ENCODE data around the gene CALML4.
"Not testable (repeated sequence)": the region's sequence is repeated elsewhere in the genome, so short reads cannot be mapped to it uniquely, and the experiment has no call there.

The CALML4 gene

DNA sequence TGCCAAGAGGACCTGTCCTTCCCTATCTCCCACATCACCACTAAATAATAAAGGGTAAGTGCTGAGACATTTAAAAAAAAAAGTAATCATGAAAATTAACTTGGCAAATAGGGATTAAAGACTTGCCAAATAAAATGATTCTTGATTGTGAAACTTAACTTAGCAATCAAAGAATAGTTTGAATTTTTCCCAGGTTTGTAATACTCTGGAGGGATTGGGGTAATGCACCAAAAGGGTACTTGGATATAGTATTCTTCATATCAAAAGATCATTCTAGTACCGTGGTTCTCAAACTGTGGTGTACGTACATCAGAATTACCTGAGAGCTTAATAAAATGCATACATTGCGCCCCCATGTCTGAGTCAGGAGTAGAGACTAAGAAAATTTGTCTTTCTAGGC is 28.5 kb downstream of the CALML4 start:
- no peak for DNase-seq (ENCODE audit: low read depth)
- TF ChIP-seq, protein P1, sequence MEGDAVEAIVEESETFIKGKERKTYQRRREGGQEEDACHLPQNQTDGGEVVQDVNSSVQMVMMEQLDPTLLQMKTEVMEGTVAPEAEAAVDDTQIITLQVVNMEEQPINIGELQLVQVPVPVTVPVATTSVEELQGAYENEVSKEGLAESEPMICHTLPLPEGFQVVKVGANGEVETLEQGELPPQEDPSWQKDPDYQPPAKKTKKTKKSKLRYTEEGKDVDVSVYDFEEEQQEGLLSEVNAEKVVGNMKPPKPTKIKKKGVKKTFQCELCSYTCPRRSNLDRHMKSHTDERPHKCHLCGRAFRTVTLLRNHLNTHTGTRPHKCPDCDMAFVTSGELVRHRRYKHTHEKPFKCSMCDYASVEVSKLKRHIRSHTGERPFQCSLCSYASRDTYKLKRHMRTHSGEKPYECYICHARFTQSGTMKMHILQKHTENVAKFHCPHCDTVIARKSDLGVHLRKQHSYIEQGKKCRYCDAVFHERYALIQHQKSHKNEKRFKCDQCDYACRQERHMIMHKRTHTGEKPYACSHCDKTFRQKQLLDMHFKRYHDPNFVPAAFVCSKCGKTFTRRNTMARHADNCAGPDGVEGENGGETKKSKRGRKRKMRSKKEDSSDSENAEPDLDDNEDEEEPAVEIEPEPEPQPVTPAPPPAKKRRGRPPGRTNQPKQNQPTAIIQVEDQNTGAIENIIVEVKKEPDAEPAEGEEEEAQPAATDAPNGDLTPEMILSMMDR (IDR thresholded peaks at IDR 0.05; ENCODE audit: low read depth, low read length, missing control alignments): no peak
- H3K4me3 ChIP-seq (ENCODE audit: low read depth, low read length): no peak overlapping the region

DNA sequence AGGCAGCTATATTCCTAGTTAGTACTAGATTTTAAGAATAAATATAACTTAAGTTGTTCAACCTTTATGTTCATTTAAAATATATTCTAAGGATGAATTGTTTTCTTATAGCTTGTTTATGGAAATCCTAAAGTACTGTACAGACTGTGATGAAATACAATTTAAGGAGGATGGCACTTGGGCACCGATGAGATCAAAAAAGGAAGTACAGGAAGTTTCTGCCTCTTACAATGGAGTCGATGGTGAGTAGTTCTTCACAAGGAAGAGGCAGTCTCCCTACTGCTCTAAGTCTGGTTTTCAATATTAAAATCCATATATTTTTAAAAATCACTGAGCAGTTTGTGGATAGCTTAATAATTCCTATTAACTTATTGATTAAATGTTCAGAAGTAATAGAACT is 29.6 kb downstream of the CALML4 start:
- H3K4me3 ChIP-seq (ENCODE audit: low read depth, low read length): no peak overlapping the region
- no peak for DNase-seq (ENCODE audit: low read depth)
- TF ChIP-seq, protein P1 (IDR thresholded peaks at IDR 0.05; ENCODE audit: low read depth, low read length, missing control alignments): no peak

DNA sequence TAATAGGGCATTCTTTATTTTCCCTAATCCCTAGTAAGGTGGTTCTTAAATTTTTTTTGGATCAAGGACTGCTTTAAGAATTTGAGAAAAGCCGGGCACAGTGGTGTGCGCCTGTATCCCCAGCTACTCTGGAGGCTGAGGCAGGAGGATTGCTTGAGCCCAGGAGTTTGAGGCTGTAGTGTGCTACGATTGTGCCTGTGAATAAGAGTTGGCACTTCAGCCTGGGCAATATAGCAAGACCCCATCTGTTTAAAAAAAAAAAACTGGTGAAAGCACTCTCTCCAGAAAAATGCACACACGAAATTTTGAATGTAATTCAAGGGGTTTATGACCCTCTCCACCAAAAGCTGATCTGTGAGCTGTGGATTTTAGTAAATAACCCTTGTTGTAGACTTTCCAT is 32.0 kb downstream of the CALML4 start:
- DNase-seq (ENCODE audit: low read depth): no peak
- TF ChIP-seq, protein P1 (IDR thresholded peaks at IDR 0.05; ENCODE audit: low read depth, low read length, missing control alignments): no peak
- no peak overlapping the region for H3K4me3 ChIP-seq (ENCODE audit: low read depth, low read length)

DNA sequence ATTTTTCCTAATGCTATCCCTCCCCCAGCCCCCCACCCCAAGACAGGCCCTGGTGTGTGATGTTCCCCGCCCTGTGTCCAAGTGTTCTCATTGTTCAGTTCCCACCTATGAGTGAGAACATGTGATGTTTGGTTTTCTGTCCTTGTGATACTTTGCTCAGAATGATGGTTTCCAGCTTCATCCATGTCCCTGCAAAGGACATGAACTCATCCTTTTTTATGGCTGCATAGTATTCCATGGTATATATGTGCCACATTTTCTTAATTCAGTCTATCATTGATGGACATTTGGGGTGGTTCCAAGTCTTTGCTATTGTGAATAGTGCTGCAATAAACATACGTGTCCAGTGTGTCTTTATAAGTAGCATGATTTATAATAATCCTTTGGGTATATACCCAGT is 33.1 kb downstream of the CALML4 start:
- H3K4me3 ChIP-seq (ENCODE audit: low read depth, low read length); DNase-seq (ENCODE audit: low read depth): not testable (repeated sequence)

DNA sequence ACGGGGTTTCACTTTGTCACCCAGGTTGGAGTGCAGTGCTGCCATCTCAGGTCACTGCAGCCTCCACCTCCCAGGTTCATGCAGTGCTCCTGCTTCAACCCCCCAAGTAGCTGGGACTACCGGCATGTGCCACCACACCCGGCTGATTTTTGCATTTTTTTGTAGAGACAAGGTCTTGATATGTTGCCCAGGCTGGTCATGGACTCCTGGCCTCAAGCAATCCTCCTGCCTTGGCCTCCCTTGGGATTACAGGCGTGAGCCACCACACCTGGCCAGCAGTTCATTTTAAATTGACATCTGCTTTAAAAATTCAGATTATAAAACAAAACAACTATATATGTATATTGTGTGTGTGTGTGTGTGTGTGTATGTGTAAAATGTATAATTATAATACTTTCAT is 38.3 kb downstream of the CALML4 start:
- TF ChIP-seq, protein P1 (IDR thresholded peaks at IDR 0.05; ENCODE audit: low read depth, low read length, missing control alignments): no peak
- H3K4me3 ChIP-seq (ENCODE audit: low read depth, low read length): no peak overlapping the region
- DNase-seq (ENCODE audit: low read depth): no peak

DNA sequence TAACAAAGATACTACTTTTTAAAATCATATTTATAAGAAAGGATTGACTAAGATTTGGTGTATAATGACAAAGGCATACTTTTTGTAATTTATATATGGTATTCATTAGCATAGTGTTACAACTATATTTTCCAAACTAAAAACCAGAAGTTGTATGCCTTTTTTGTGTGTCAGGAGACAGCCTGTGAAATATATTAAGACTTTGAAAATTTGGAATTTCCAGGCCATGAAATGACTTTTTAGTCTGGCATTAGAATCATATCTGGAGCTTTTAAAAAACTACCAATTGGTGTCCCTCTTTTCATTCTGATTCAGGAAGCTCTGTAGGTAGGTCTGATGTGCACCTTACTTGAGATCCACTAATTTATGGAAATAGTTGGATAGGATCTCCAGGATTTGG is 41.9 kb downstream of the CALML4 start:
- no peak overlapping the region for H3K4me3 ChIP-seq (ENCODE audit: low read depth, low read length)
- TF ChIP-seq, protein P1 (IDR thresholded peaks at IDR 0.05; ENCODE audit: low read depth, low read length, missing control alignments): no peak
- DNase-seq (ENCODE audit: low read depth): no peak

DNA sequence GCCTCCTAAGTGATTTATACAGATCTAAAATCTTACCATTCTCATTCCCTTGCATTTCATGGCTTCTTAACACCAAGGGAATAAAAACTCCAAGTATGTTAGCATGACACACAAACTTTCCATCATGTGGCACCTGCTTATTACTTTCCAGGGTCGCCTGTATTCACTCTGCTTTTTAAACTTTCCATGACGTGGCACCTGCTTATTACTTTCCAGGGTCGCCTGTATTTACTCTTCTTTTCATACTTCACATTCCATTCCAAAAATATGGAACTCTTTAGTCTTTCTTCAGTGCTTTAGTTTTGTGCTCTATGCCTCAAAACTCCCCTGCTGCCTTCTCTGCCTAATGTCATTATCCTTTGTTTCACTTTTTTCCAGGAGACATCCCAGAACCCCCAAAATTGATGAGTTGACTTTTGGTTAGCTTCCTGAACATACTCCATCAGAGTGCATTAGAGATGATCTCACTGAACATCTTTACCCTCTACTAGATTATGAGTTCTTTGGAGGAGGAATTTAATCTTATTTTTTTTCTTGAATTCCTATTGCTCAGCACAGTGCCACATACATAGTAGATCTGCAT is 47.0 kb downstream of the CALML4 start:
- DNase-seq (ENCODE audit: low read depth): no peak
- TF ChIP-seq, protein P1 (IDR thresholded peaks at IDR 0.05; ENCODE audit: low read depth, low read length, missing control alignments): no peak
- H3K4me3 ChIP-seq (ENCODE audit: low read depth, low read length): no peak overlapping the region

Data from GM12864 (cell line).